A549 treated with dexamethasone at 1 μM for 4 hours (cell line): ENCODE measurements around the gene WFDC13. TPM values are rescaled to one million over a fixed set of nuclear protein-coding genes. Genes with fewer than 3 reads are reported as not detected.

ENCODE experiments used
- total RNA-seq: library from RNA; stranded (reverse); fragments of 200-300 nt; extraction: Qiagen RNA extraction; gene quantifications from 5 replicates; pipeline ENCODE4 v1.2.3, GENCODE V29; 2022

WFDC13 gene, protein sequence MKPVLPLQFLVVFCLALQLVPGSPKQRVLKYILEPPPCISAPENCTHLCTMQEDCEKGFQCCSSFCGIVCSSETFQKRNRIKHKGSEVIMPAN
- total RNA-seq = not detected in 5 replicates

DNA sequence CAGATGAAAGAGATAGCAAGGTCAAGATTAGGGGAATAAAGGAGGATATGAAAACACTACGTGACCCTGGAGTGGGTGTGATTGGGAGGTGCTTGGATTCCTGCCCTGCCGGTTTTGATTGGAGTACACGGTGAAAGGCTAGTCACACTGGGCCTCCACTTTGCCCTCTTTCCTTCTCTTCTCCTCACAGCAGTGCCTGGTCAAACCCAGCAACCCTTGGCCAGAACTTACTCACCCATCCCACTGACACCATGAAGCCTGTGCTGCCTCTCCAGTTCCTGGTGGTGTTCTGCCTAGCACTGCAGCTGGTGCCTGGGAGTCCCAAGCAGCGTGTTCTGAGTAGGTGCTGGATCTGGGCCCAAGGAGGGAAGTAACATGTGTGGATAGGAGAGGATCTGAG, at the start of gene WFDC13:
WFDC13 (plus strand) TSS at position 166 of the 400 bp plus-strand sequence; CDS start at position 252, 86 bp downstream.

DNA sequence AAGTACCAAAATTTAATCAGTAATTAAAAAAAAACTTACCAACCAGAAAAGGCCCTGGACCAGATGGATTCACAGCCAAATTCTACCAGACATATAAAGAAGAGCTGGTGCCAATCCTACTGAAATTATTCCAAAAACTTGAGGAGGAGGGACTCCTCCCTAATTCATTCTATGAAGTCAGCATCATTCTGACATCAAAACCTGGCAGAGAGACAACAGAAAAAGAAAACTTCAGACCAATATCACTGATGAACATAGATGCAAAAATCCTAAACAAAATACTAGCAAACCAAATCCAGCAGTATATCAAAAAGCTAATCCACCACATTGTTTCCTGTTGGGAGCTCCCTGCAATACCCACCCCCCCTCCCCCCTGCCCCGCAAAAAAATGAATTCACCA, 31.7 kb upstream of the WFDC13 start, which contains the start of gene WFDC11:
WFDC11 (minus strand) TSS at position 101 of the 400 bp plus-strand sequence. CDS start 19,639 bp downstream, outside the sequence.

DNA sequence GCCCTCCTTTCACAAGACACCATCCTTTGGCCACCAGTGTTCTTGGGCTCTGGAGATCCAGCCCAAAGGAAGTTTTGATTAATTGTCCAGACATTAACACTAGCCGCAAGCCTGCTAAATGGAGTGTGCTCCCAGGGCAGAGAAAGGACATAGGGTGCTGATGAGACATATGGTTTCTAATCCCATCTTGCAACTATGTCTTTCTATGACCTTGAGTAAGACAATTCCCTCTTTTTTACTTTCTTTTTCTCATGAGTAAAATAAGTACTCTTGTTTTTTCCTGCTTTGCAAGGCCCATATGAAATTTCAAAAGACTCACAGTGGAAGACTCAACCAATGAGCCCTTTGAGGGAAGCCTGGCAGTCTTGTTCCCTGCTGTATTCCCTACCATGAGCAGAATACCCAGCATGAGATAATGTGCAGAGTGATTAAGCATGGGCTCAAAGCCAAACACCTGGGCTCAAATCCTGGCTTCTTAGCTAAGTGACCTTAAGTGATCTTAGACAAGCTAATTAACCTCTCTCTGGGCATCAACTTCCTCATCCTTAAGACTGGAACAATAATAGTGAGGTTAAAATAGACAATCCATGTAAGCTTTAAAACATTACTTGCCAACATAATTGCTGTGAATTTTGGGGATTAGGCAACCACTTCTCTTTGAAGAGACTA, 3.3 kb downstream of the WFDC13 start, which contains the start of gene WFDC10B:
WFDC10B (minus strand) TSS at position 51 of the 669 bp plus-strand sequence. CDS start 19,027 bp downstream, outside the sequence.

DNA sequence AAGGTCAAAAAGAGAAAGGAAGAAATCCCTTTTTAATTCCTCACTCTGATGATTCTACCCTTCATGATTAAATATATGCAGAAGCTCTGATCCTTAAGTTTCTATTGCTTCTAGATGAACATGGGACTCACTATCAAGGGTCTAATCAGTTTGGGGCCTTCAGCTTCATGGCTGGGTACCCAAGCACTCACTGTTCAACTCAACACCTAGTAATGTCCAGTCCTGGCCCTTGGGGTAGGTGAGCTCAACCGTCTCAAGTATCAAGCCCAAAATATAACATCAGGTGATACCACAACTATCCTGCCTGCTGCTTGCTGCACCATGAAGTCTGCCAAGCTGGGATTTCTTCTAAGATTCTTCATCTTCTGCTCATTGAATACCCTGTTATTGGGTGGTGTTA, 20.2 kb downstream of the WFDC13 start, which contains the start of gene SPINT4:
SPINT4 (plus strand) TSS at position 301 of the 400 bp plus-strand sequence; CDS start at position 322, 21 bp downstream.

Other genes with a start within 250 kb of the WFDC13 start
- 0.18 TPM in 1 of 5 replicates, not detected in the others for gene WFDC2, start 232.3 kb upstream of the WFDC13 start, total RNA-seq
- not detected in 5 replicates for gene SPINT3, start 186.4 kb upstream of the WFDC13 start, total RNA-seq
- gene WFDC6, start 162.6 kb upstream of the WFDC13 start, total RNA-seq = not detected in 5 replicates
- not detected in 5 replicates for gene EPPIN, start 154.6 kb upstream of the WFDC13 start, total RNA-seq
- gene WFDC8, start 122.8 kb upstream of the WFDC13 start, total RNA-seq = not detected in 5 replicates
- gene WFDC10A, start 72.3 kb upstream of the WFDC13 start, total RNA-seq = not detected in 5 replicates
- gene WFDC9, start 70.8 kb upstream of the WFDC13 start, total RNA-seq = not detected in 5 replicates
- not detected in 5 replicates for gene WFDC11, start 31.8 kb upstream of the WFDC13 start, total RNA-seq
- gene WFDC10B, start 3.0 kb downstream of the WFDC13 start, total RNA-seq = not detected in 5 replicates
- not detected in 5 replicates for gene SPINT4, start 20.3 kb downstream of the WFDC13 start, total RNA-seq
- gene WFDC3, start 89.8 kb downstream of the WFDC13 start, total RNA-seq = 0.29 to 0.48 TPM in 2 of 5 replicates, not detected in the others
- 31.5 to 36.3 TPM (median 35.0 TPM) in 5 replicates for gene DNTTIP1, start 89.9 kb downstream of the WFDC13 start, total RNA-seq
- gene UBE2C, start 110.6 kb downstream of the WFDC13 start, total RNA-seq = 220 to 247 TPM (median 230 TPM) in 5 replicates
- 0.12 to 0.29 TPM in 2 of 5 replicates, not detected in the others for gene TNNC2, start 125.3 kb downstream of the WFDC13 start, total RNA-seq
- gene SNX21, start 131.8 kb downstream of the WFDC13 start, total RNA-seq = 7.7 to 11.6 TPM (median 9.4 TPM) in 5 replicates
- gene ACOT8, start 155.4 kb downstream of the WFDC13 start, total RNA-seq = 16.6 to 18.0 TPM (median 16.9 TPM) in 5 replicates
- gene ZSWIM3, start 155.6 kb downstream of the WFDC13 start, total RNA-seq = 1.4 to 1.9 TPM (median 1.6 TPM) in 5 replicates
- 5.1 to 7.0 TPM (median 6.9 TPM) in 5 replicates for gene ZSWIM1, start 179.2 kb downstream of the WFDC13 start, total RNA-seq
- gene SPATA25, start 185.6 kb downstream of the WFDC13 start, total RNA-seq = 0.34 to 0.57 TPM (median 0.49 TPM) in 4 of 5 replicates, not detected in the other
- gene NEURL2, start 189.2 kb downstream of the WFDC13 start, total RNA-seq = 0.64 to 1.2 TPM (median 0.97 TPM) in 5 replicates
- 87.0 to 127 TPM (median 115 TPM) in 5 replicates for gene CTSA, start 189.3 kb downstream of the WFDC13 start, total RNA-seq
- gene PLTP, start 210.1 kb downstream of the WFDC13 start, total RNA-seq = 1.6 to 1.8 TPM (median 1.6 TPM) in 5 replicates
- gene PCIF1, start 232.6 kb downstream of the WFDC13 start, total RNA-seq = 24.6 to 32.6 TPM (median 31.8 TPM) in 5 replicates